SK-N-SH (cell line): ENCODE data around the gene FAM20C. TPM values are rescaled to one million over a fixed set of nuclear protein-coding genes. Genes with fewer than 3 reads are reported as not detected.

Source experiments
- CTCF ChIA-PET: fragments of 300-600, 350-600 bp; formaldehyde crosslinking; extraction: SDS; loops from one replicate; lab custom pipeline; 2021; lab: Yijun Ruan, JAX
- POLR2A ChIA-PET: fragments of 350-600 bp; sonication (Branson Sonifier 250); formaldehyde crosslinking; extraction: SDS; loops from one replicate; lab custom pipeline; 2020; ENCODE audit warnings: antibody characterized with exemption, inconsistent platforms; lab: Yijun Ruan, JAX
- DNase-seq: peaks from one replicate; pipeline ENCODE4 v3.0.0; 2012
- H2AFZ ChIP-seq: fragments of 200-600 bp; sonication (generic); 2 replicates; pipeline ENCODE4 v1.8.1; 2016; ENCODE audit warnings: antibody characterized with exemption, mild to moderate bottlenecking, low read depth
- H3F3A ChIP-seq: fragments of 200-600 bp; sonication (generic); replicated peaks from 2 replicates; pipeline ENCODE3; 2016; ENCODE audit warnings: antibody characterized with exemption, mild to moderate bottlenecking; ENCODE audit not compliant: insufficient read depth
- H3K27ac ChIP-seq, 2 experiments: fragments of 200-500 bp in 1 of 2; fragments of 200-600 bp in 1 of 2; sonication (Bioruptor generic) in 1 of 2; sonication (generic), shearing (Covaris generic) in 1 of 2; 2 replicates each; pipeline versions ENCODE4 v1.5.1 to v1.6.1; 2014 to 2016; ENCODE audit warnings: low read depth in 2 of 2, inconsistent platforms in 1 of 2, low read length in 1 of 2, mild to moderate bottlenecking in 1 of 2, mixed read lengths in 1 of 2
- H3K27me3 ChIP-seq: fragments of 200-600 bp; sonication (generic), shearing (Covaris generic); 2 replicates; pipeline ENCODE4 v1.6.1; 2016; ENCODE audit warnings: mixed run types; ENCODE audit not compliant: insufficient read depth
- H3K36me3 ChIP-seq, 2 experiments: fragments of 200-500 bp in 1 of 2; fragments of 200-600 bp in 1 of 2; sonication (Bioruptor generic) in 1 of 2; sonication (generic) in 1 of 2; replicated peaks in 1 of 2; 2 replicates each; pipeline versions ENCODE3 to v1.5.1; 2014 to 2016; ENCODE audit warnings: low read length in 1 of 2, mild to moderate bottlenecking in 1 of 2; ENCODE audit not compliant: insufficient read depth in 2 of 2, control insufficient read depth in 1 of 2
- H3K4me1 ChIP-seq, 2 experiments: fragments of 200-500 bp in 1 of 2; fragments of 200-600 bp in 1 of 2; sonication (Bioruptor generic) in 1 of 2; sonication (generic), shearing (Covaris generic) in 1 of 2; 2 replicates each; pipeline versions ENCODE4 v1.5.1 to v1.6.1; 2014 to 2016; ENCODE audit warnings: low read depth in 1 of 2, low read length in 1 of 2, mixed run types in 1 of 2; ENCODE audit not compliant: insufficient read depth in 2 of 2, control insufficient read depth in 1 of 2
- H3K4me2 ChIP-seq: fragments of 200-600 bp; sonication (generic), shearing (Covaris generic); 2 replicates; pipeline ENCODE4 v1.6.1; 2017; ENCODE audit warnings: mixed run types
- H3K4me3 ChIP-seq, 2 experiments: fragments of 200-500 bp in 1 of 2; fragments of 200-600 bp in 1 of 2; sonication (Bioruptor generic) in 1 of 2; sonication (generic), shearing (Covaris generic) in 1 of 2; 2 replicates each; pipeline versions ENCODE4 v1.5.1 to v1.8.1; 2014 to 2016; ENCODE audit warnings: low read depth in 2 of 2, inconsistent platforms in 1 of 2, low read length in 1 of 2, mild to moderate bottlenecking in 1 of 2, mixed read lengths in 1 of 2, moderate library complexity in 1 of 2
- H3K79me2 ChIP-seq: fragments of 200-600 bp; sonication (generic); 2 replicates; pipeline ENCODE4 v1.8.1; 2017; ENCODE audit warnings: mild to moderate bottlenecking; ENCODE audit not compliant: insufficient read depth
- H3K9ac ChIP-seq: fragments of 200-600 bp; sonication (generic); 2 replicates; pipeline ENCODE4 v1.6.1; 2017; ENCODE audit warnings: mixed run types
- H3K9me2 ChIP-seq: fragments of 200-600 bp; sonication (generic); 2 replicates; pipeline ENCODE4 v1.6.1; 2017; ENCODE audit warnings: mixed run types
- H3K9me3 ChIP-seq: fragments of 200-600 bp; sonication (generic); 2 replicates; pipeline ENCODE4 v1.6.1; 2017; ENCODE audit warnings: mixed run types, mild to moderate bottlenecking, moderate library complexity
- H4K20me1 ChIP-seq: fragments of 200-600 bp; sonication (generic); 2 replicates; pipeline ENCODE4 v1.6.1; 2017; ENCODE audit warnings: mild to moderate bottlenecking, mixed run types; ENCODE audit not compliant: insufficient read depth
- CTCF ChIP-seq: fragments of 200-600 bp; sonication (generic); IDR thresholded peaks from 2 replicates; pipeline ENCODE4 v1.6.1; 2017; ENCODE audit warnings: antibody characterized with exemption, mild to moderate bottlenecking, moderate library complexity
- IRF3 ChIP-seq: fragments of 150-350 bp; IDR thresholded peaks from 2 replicates; pipeline ENCODE4 v1.6.1; 2016; ENCODE audit warnings: mild to moderate bottlenecking, low read depth, low read length
- NFIC ChIP-seq: IDR thresholded peaks from 2 replicates; pipeline ENCODE4 v1.4.0; 2012; ENCODE audit warnings: borderline replicate concordance
- RAD21 ChIP-seq: IDR thresholded peaks from 2 replicates; pipeline ENCODE4 v1.6.1; 2012; ENCODE audit warnings: mild to moderate bottlenecking, low read length
- RCOR1 ChIP-seq: fragments of 150-350 bp; IDR thresholded peaks from 2 replicates; pipeline ENCODE4 v1.6.1; 2017; ENCODE audit warnings: antibody characterized with exemption, low read length
- REST ChIP-seq: IDR thresholded peaks from 2 replicates; pipeline ENCODE4 v1.6.1; 2012; ENCODE audit warnings: mild to moderate bottlenecking, low read depth, low read length, moderate library complexity
- RFX5 ChIP-seq: IDR thresholded peaks from 2 replicates; pipeline ENCODE4 v1.6.1; 2012; ENCODE audit warnings: mild to moderate bottlenecking, improper control_type of control experiment, low read length
- SIN3A ChIP-seq: IDR thresholded peaks from 2 replicates; pipeline ENCODE4 v1.6.1; 2012; ENCODE audit warnings: low read depth, mild to moderate bottlenecking, low read length, moderate library complexity, borderline replicate concordance
- SMC3 ChIP-seq: IDR thresholded peaks from 2 replicates; pipeline ENCODE4 v1.6.1; 2012; ENCODE audit warnings: low read depth, low read length, improper control_type of control experiment
- TAF1 ChIP-seq: IDR thresholded peaks from 2 replicates; pipeline ENCODE4 v1.6.1; 2012; ENCODE audit warnings: low read depth, mild to moderate bottlenecking, low read length, moderate library complexity, borderline replicate concordance
- TCF12 ChIP-seq: IDR thresholded peaks from 2 replicates; pipeline ENCODE4 v1.4.0; 2012
- USF1 ChIP-seq: IDR thresholded peaks from 2 replicates; pipeline ENCODE4 v1.4.0; 2012; ENCODE audit warnings: low read depth, borderline replicate concordance
- YY1 ChIP-seq: IDR thresholded peaks from 2 replicates; pipeline ENCODE4 v1.4.0; 2012; ENCODE audit warnings: low read depth, mild to moderate bottlenecking
- ZBTB33 ChIP-seq: IDR thresholded peaks from 2 replicates; pipeline ENCODE4 v1.4.0; 2012; ENCODE audit warnings: low read depth, borderline replicate concordance
- WGBS: methylation state at CpG from one replicate; pipeline ENCODE4 v1.1.6; 2017; ENCODE audit warnings: low lambda C conversion rate; 5-methylcytosine and 5-hydroxymethylcytosine counted together
- polyA plus RNA-seq, 3 experiments: library from polyadenylated mRNA; depleted of rRNA; stranded (reverse); fragments of >200 nt; gene quantifications; 2 replicates each; pipeline ENCODE4 v1.2.3, GENCODE V29; 2012

Gene FAM20C
- polyA plus RNA-seq, 1 of the 3 experiments (the other 2 are of a cell fraction), result 12.7 TPM

GRCh38 chr7:183496-184292 lies 8.7 kb upstream of the FAM20C start:
- no peak overlapping the region for H3K27ac ChIP-seq
- H3K27me3 ChIP-seq, result peaks cover 45% of the 10 kb centered on the region
- TF ChIP-seq USF1, result no peak
- TF ChIP-seq SMC3, result no peak
- no peak for TF ChIP-seq NFIC
- WGBS, result 72% methylated on average over 30 of the region's 30 CpGs
- ChIA-PET CTCF (interaction anchor here (1.3 to 1.5 kb wide), 2 partner anchors 16 to 26 kb away, joined by 3 to 4 read pairs; no protein-coding TSS in a partner anchor), POLR2A (no interaction called here)
- H3K9me3 ChIP-seq, result no peaks in the 10 kb centered on the region
- no peaks in the 10 kb centered on the region for H3K36me3 ChIP-seq
- no peak overlapping the region for H3K4me2 ChIP-seq
- H4K20me1 ChIP-seq, result no peaks in the 10 kb centered on the region
- H2AFZ ChIP-seq, result no peak overlapping the region
- H3K9me2 ChIP-seq, result no peaks in the 10 kb centered on the region
- H3K9ac ChIP-seq, result no peak overlapping the region
- no peak overlapping the region for H3K4me3 ChIP-seq
- H3K4me1 ChIP-seq, result no peaks in the 10 kb centered on the region
- H3F3A ChIP-seq, result no peaks in the 10 kb centered on the region
- H3K79me2 ChIP-seq, result no peaks in the 10 kb centered on the region
- no peak for DNase-seq

GRCh38 chr7:184294-185264 lies 7.8 kb upstream of the FAM20C start:
- H3K9me2 ChIP-seq, result no peaks in the 10 kb centered on the region
- no peaks in the 10 kb centered on the region for H3K4me1 ChIP-seq
- H3K36me3 ChIP-seq, result no peaks in the 10 kb centered on the region
- no peak overlapping the region for H3K4me2 ChIP-seq
- H3K79me2 ChIP-seq, result no peaks in the 10 kb centered on the region
- H3K27me3 ChIP-seq, result peaks cover 36% of the 10 kb centered on the region
- POLR2A ChIA-PET, result no interaction called here
- H3F3A ChIP-seq, result no peaks in the 10 kb centered on the region
- H4K20me1 ChIP-seq, result no peaks in the 10 kb centered on the region
- CTCF ChIA-PET, result interaction anchor here (1.5 kb wide), 1 partner anchor 17 kb away, joined by 4 read pairs; no protein-coding TSS in a partner anchor
- DNase-seq, result no peak
- 74% methylated on average over 16 of the region's 27 CpGs for WGBS
- H3K27ac ChIP-seq, result no peak overlapping the region
- H3K9ac ChIP-seq, result no peak overlapping the region
- H3K4me3 ChIP-seq, result no peak overlapping the region
- H2AFZ ChIP-seq, result no peak overlapping the region
- no peaks in the 10 kb centered on the region for H3K9me3 ChIP-seq
- TF ChIP-seq RFX5, result no peak
- no peak for TF ChIP-seq NFIC
- no peak for TF ChIP-seq RAD21
- no peak for TF ChIP-seq RCOR1
- TF ChIP-seq ZBTB33, result no peak
- TF ChIP-seq SIN3A, result no peak
- TF ChIP-seq CTCF, result no peak
- no peak for TF ChIP-seq TCF12
- TF ChIP-seq REST, result no peak
- no peak for TF ChIP-seq IRF3
- TF ChIP-seq YY1, result no peak
- no peak for TF ChIP-seq TAF1
